HG03571 (cell line): ENCODE measurements around the gene AIDA.

Experiments
- ATAC-seq: cut with Tn5 transposase; IDR thresholded peaks from one replicate; pipeline ENCODE4 v1.9.1; 2021; ENCODE audit not compliant: unreplicated experiment

The AIDA gene

DNA sequence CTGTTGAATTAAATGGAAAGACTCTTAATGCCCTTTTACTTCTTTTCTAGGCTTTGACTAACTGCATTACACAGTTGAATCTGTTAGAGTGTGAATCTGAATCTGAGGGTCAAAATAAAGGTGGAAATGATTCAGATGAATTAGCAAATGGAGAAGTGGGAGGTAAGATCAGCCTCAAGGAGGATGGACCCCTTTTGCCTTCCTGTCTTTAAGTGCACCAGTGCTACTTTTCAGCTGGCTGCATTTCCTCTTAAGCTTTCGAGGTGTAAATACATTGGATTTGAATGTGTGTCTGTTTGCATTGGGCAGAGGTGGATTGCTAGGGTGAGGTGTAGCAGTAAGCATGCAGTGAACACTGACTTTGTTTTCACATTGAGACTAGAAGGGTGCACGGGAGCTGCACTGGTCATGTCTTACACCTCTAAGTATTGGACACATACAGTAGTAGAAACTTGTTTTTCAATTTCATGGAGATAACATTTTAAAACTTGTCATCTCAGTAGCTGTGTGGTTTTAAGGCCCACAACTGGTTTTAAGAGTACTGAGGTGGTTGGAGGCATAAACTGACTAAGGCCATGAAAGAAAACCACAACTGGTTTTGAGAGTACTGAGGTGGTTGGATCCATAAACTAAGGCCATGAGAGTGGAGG is 59.0 kb downstream of the AIDA start:
- ATAC-seq: peak; percentile 68

DNA sequence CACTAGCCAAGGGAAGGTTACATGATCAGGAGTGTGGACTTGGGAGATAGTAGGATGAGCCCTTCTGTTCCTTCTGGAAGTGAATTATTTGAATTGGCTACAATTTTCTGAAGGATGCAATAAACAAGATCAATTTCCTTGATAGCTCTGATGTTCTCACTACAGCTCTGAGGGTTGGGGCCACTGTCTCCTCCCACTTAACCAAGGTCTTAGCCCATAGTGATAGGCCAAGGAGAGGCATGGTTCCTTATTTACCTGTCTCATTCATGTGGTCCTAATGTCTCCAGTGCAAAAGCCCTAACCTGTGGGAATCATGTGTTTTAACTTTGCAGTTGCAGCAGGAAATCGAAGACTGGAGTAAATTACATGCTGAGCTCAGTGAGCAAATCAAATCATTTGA is 59.6 kb downstream of the AIDA start:
- no peak for ATAC-seq

DNA sequence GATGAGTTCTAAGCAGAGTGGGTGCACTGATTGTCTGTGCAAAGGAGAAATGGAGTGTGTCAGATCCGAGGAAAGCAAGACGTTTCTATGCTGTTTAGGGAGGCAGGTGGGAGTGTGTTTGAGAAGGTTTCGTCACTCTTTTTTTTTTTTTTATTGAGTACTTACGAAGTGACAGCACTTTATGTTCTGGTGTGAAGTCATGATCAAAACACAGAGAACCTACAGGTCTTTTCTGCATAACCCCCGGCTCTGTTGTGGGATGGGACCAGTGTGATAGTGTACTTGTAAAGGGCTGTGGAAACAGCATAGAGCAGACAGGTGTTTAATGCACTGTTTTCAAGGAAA is 67.7 kb downstream of the AIDA start:
- peak; percentile 1 for ATAC-seq

DNA sequence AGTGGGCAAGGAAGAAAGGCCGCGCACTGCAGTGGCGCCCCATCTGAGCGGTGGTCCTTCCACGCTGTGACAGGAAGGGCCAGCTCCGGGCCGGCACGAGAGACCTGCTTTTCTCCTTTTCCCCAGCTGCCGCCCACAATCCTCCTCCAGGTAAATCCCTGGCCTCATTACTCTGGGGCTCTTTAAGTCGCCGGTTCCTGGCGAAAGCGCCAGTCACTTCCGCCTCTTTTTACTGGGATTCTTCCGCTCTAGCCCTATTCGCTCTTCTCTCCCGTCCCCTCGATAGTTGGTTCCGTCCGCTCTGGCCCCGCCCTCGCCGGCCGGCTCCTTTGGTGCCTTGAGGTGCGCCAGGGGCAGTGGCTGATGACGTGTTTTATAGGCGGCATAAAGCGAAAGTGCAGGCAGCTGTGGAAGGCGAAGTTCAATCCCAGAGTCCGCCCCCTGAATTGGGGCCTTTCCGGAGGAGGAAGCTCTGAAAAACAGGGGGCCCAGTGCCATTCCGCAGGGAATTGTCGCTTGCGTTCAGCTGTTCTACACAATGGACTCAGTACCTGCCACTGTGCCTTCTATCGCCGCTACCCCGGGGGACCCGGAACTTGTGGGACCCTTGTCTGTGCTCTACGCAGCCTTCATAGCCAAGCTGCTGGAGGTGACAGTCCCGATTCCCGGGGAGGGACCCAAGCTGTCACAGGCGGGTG is 68.2 kb downstream of the AIDA start:
- peak; percentile 98 for ATAC-seq

DNA sequence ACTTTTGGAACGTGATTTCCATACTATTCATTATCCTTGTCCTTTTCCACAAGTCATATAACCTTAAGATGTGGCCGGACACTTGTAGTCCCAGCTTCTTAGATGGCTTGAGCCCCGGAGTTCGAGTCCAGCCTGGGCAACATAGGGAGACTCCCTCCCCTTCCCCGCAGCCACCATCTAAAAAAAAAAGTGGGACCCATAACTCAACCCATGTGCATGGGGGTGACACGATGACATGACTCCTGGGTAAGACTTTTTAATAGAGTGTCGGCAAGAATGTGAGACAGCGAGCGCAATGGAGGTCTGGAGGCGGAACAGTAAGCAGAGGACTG is 68.7 kb downstream of the AIDA start:
- ATAC-seq: no peak

DNA sequence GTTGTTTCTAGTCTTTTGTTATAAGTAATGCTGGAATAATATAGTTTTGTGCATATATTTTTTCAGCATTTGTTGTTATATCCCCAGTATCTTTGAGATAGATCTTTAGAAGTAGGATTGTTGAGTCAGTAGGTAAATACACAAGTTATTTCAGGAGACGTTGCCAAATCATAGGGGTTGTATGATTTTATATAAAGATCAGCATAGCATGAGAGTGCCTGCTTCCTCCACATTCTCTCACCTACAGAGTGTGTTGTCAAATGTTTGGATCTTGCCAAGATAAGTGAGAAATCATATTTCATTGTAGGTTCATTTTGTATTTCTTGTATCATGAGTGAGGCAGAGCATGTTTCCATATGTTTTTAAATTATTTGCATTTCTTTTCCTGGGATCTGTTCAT is 69.8 kb downstream of the AIDA start:
- ATAC-seq: no peak

DNA sequence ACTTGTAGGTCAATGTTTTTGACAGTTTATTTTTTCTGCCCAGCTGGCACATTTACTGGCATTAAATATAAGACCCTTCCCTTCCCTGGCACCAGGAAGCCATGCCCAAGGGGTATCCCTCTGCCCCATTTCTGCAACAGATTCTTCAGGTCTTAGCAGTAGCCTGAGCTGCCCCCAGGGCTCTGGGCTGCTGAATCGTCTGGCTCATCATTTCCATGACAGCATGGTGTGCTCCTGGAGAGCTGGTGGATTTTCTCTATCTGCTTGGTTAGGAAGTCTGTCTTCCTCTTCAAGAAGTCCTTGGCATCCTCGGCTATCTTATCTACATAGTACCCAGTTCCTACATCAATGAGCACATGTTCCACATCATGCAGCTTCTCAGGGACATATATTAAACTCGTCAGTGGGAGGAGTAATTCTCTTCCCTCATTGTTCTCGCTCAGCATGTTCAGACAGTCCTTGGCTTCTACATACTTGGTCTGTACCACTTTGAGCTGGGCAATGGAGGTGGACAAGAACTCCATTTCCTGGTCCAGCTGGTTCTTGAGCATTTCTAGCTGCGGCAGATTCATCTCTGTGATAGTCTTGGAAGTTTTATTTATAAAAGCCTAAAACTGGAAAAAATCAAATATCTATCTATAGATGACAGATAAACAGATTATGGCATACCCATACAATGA is 70.9 kb downstream of the AIDA start:
- no peak for ATAC-seq

DNA sequence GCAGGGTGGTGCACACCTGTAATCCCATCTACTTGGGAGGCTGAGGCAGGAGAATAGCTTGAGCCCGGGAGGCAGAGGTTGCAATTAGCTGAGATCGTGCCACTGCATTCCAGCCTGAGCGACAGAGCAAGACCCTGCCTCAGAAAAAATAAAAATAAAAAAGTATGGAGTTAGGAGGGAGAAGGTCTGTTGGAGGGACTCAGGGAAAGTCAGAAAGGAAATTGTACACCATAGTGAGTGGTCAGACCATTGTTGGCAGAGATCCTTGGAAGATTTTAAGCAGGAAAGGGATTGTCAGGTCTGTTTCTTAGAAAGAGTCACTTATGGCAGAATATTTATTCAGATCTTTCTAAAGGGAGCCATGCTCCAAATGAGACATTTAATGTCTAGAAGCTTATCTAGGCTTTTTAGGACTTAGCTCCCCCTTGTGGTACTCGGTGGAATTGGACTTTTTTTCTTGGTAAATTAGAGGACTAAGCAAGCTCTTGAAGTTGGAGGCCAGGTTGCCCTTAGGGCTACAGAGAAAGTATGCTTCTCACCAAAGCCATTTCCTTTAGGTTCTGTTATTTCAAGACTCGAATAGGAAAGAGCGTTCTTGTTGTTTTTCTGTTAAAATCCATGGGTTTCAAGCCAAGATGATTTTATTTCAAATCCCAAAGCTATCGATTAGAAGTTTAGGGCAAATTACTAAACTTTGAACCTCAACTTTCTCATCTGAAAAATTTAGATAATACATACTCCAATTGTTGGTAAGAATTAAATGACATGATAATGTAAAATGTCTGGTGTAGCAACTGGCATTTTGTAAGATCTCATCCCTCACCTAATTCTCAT is 77.9 kb downstream of the AIDA start:
- ATAC-seq: peak; percentile 74

DNA sequence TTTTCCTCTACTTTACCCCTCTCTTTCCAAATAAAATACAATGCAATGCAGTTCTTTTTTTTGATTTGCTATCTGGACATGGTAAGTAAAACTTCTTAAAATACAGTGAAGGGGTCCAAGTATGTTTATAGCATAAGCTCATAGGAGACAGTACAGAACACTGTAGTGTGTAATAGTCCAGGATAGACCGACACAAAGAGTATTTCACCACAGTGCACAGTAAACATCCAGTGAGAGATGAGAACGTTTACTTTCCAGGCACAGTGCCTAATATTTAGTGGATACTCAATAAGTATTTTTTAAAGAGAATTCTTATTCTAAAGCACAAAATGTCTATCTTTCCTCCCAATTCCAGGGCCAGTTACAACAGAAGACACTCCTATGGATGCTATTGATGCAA is 79.5 kb downstream of the AIDA start:
- no peak for ATAC-seq

DNA sequence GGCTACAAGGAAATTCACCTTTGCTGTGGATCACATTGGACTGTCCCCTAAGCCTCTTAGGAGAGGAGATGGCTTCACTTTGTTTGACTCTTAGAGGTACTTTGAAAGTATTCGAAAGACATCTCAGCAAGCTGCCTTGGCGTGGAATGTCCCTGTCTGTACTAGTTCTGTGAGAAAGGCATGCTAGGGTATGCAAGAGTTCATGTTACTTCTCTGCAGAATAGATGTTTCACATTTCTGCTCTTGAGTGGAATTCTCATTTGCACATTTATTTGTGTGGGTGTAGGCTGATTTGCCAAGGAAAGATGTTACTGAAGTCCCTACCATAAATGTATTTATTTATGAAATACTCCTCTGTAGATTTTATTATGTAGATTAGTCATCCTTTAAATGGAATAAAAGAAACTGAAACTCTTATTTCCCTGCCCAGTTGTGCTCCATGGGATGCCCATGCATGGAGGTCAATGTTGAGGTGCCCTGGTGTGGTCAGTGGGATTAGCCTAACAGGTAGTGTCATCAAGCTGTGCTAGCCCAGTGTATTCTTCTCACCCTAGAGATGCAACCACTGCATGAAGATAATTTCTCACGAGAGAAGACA is 80.6 kb downstream of the AIDA start:
- ATAC-seq: no peak

DNA sequence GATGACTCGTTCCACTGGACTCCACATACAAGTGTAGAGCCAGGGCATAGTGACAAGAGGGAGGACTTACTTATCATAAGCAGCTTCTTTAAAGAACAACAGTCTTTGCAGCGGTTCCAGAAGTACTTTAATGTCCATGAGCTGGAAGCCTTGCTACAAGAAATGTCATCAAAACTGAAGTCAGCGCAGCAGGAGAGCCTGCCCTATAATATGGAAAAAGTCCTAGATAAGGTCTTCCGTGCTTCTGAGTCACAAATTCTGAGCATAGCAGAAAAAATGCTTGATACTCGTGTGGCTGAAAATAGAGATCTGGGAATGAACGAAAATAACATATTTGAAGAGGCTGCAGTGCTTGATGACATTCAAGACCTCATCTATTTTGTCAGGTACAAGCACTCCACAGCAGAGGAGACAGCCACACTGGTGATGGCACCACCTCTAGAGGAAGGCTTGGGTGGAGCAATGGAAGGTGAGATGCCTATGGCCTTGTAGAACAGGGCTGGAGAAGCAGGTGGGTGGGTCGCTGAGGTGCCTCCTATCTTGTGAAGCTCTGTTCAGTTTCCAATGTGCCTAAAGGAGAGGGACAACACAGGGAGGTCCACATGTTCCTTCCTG is 82.3 kb downstream of the AIDA start:
- no peak for ATAC-seq

DNA sequence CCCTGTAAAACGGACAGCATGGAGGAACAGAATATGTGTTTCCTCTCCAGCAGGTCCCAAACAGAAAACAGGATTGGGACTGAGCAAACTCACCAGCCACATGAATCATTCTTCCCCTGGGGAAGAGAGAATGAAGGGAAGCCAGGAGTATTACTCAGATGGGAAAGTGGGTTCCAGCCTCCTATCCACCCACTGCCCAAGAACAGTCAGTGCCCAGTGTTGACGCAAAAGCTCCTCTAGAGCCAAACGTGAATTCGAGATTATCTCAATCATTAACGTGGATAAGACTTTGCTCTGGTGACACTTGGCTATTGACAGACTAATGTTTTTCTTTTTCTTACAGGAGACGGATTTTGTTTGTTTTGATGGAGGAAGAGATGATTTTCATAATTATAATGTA is 85.1 kb downstream of the AIDA start:
- no peak for ATAC-seq

DNA sequence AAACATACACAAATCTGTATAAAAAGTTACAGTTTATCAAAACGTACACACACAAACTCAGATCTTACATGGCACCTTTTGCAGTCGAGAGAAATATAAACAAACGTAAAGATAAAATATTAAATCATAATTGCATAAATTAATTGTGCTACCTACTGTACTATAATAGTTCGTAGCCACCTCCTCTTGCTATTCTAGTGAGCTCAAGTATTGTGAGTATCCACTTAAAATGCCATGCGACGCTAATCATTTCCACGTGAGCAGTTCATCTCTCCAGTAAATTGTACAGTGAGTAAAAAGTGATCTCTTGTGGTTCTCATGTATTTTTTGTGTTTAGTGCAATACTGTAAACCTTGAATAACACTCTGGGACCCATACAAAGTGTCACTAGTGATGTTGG is 88.1 kb downstream of the AIDA start:
- no peak for ATAC-seq

DNA sequence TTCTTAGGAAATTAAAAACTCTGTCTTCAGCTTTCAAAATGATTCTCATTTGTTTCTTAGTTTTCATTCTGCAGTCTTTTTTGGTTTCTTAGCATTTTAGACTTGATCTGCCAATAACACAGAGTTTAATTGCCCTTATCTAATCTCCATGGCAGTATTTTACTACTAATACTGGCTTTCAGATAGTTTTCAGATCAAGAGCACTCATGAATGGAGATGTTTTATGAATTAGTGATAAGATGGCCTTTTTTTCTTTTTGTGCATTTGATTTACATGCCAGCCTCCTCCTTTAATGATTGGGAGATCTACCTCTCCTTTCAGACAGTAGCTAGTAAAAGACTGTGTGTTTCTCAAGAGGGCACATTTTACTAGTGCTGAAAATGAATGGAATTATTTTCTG is 88.8 kb downstream of the AIDA start:
- ATAC-seq: no peak

DNA sequence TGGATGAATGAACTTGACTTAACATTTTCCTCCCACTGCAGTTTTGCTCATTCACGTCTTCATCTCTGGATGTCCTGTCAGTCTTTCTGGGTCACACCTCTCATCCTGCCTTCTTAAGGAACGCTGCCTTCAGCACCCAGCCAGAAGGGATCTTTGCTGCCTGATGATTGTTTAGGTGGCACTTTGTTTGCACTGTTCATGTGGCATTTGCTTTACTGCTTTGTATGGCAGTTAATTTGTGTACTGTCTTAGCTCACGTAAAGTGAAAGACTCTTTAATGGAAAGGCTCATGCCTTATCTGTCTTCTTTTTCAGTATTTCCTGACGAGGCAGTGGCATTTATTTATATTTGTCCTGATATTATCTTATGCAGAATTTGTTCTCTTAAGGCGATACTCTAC is 89.5 kb downstream of the AIDA start:
- ATAC-seq: no peak

DNA sequence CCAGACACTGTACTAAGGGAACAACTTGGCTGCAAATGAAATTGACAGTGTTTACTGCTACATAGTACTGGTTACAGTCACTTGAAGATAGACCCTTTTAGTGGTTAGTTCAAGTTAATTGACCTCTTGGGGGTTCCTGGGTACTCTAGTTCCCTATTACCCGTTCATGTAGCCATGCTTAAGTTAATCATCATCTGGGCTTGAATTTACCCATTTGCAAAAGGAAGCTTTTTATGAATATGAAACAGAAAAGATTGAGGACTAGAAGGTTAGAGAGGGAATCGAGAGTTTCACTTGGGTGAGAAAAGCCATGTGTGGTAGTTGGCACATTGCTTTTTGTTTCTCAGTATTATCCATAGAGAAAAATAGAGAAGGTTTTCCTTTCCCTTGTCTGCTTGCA is 91.7 kb downstream of the AIDA start:
- peak; percentile 53 for ATAC-seq

DNA sequence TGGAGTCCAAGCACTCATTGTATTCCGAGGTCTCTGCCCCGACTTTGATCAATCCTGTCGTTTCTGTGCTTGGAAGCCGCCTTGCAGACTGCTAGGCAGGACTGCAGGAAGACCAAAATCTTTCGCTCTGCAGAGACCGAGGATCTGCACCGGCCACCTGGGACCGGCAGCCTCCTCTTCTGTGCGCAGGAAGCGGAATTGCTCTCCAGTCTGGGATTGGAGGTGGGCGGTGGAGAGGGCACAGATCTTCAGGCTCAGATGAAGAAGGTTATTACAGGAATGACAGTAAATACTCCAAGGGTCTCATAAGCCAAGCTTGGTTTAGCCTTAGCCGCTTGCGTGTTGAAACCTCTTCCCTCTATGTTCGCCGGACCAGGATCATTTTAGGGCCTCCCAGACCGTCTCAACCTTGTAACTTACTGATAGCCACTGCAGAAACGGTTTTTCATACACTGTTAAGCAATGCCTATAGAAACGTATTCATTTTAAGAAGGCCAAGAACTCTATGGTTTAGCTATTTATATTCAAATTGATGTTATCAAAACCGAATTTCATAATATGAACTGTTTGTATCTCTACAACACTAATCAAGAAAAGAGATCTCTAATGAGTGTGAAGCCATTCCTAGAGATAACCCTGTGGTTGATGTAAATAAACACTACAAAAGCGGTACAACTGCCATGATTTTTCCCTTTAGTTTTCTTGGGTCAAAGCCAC is 93.3 kb downstream of the AIDA start:
- no peak for ATAC-seq
